DOHH2 (cell line): ENCODE results near the gene IL25.
"Not testable (repeated sequence)": the region's sequence is repeated elsewhere in the genome, so short reads cannot be mapped to it uniquely, and the experiment has no call there.

Experiments used
- H3F3A ChIP-seq: fragments of 200-600 bp; sonication (generic), shearing (Covaris generic); 2 replicates; pipeline ENCODE4 v1.6.0; 2016; ENCODE audit warnings: antibody characterized with exemption, mild to moderate bottlenecking; ENCODE audit not compliant: control insufficient read depth, insufficient read depth
- H3K27ac ChIP-seq: fragments of 200-600 bp; sonication (generic); 2 replicates; pipeline ENCODE4 v1.5.1; 2014; ENCODE audit warnings: low read depth, mild to moderate bottlenecking, low read length, moderate library complexity
- H3K27me3 ChIP-seq: fragments of 200-600 bp; sonication (generic); 2 replicates; pipeline ENCODE4 v1.6.1; 2014; ENCODE audit warnings: mild to moderate bottlenecking, low read length, mixed read lengths; ENCODE audit not compliant: control insufficient read depth
- H3K36me3 ChIP-seq: fragments of 200-600 bp; sonication (generic); 2 replicates; pipeline ENCODE4 v1.6.1; 2014; ENCODE audit warnings: mild to moderate bottlenecking, low read length, moderate library complexity, mixed read lengths; ENCODE audit not compliant: control insufficient read depth
- H3K4me1 ChIP-seq: fragments of 200-600 bp; sonication (generic); 2 replicates; pipeline ENCODE4 v1.6.1; 2014; ENCODE audit warnings: mild to moderate bottlenecking, low read length, mixed read lengths; ENCODE audit not compliant: control insufficient read depth
- H3K4me2 ChIP-seq: fragments of 200-600 bp; sonication (generic); 2 replicates; pipeline ENCODE4 v1.6.0; 2014; ENCODE audit warnings: mild to moderate bottlenecking, low read length, moderate library complexity
- H3K4me3 ChIP-seq: fragments of 200-600 bp; sonication (generic); 2 replicates; pipeline ENCODE4 v1.5.1; 2014; ENCODE audit warnings: mild to moderate bottlenecking, low read length, mixed read lengths
- H3K79me2 ChIP-seq: fragments of 200-600 bp; sonication (generic); 2 replicates; pipeline ENCODE4 v1.6.1; 2014; ENCODE audit warnings: mild to moderate bottlenecking, low read length, mixed read lengths; ENCODE audit not compliant: control insufficient read depth
- H3K9me2 ChIP-seq: fragments of 200-600 bp; sonication (generic); replicated peaks from 2 replicates; pipeline ENCODE4 v1.6.1; 2014; ENCODE audit warnings: mild to moderate bottlenecking, low read length, mixed read lengths; ENCODE audit not compliant: control insufficient read depth
- H3K9me3 ChIP-seq: fragments of 200-600 bp; sonication (generic); 2 replicates; pipeline ENCODE4 v1.6.1; 2014; ENCODE audit warnings: antibody characterized with exemption, low read length, mixed read lengths; ENCODE audit not compliant: control insufficient read depth, insufficient read depth
- H4K20me1 ChIP-seq: fragments of 200-600 bp; sonication (generic); 2 replicates; pipeline ENCODE4 v1.6.0; 2014; ENCODE audit warnings: low read depth, mild to moderate bottlenecking, antibody characterized with exemption, low read length, moderate library complexity; ENCODE audit not compliant: control insufficient read depth, insufficient read depth
- CTCF ChIP-seq: fragments of 200-600 bp; sonication (generic); IDR thresholded peaks from one replicate; pipeline ENCODE4 v1.5.1; 2014; ENCODE audit warnings: antibody characterized with exemption, mild to moderate bottlenecking, low read depth, low read length; ENCODE audit not compliant: poor library complexity, severe bottlenecking
- EZH2phosphoT487 ChIP-seq: fragments of 200-600 bp; sonication (generic); IDR thresholded peaks from 2 replicates; pipeline ENCODE4 v1.6.1; 2017; ENCODE audit warnings: borderline replicate concordance, mild to moderate bottlenecking, antibody characterized with exemption, low read length, moderate library complexity, mixed read lengths

Gene IL25

GRCh38 chr14:23421594-23421993, 49.0 kb downstream of the IL25 start:
- Histone ChIP-seq H3K36me3 (no peaks in the 10 kb centered on the region), H3K27ac (no peak overlapping the region), H3K4me2 (no peak overlapping the region), H3K9me3 (no peaks in the 10 kb centered on the region), H3K4me3 (no peak overlapping the region), H3K9me2 (no peaks in the 10 kb centered on the region), H3K79me2 (no peaks in the 10 kb centered on the region), H4K20me1 (no peaks in the 10 kb centered on the region), H3K4me1 (no peaks in the 10 kb centered on the region), H3F3A (no peaks in the 10 kb centered on the region), H3K27me3 (no peaks in the 10 kb centered on the region)
- TF ChIP-seq EZH2phosphoT487, result no peak
- no peak for TF ChIP-seq CTCF

DNA sequence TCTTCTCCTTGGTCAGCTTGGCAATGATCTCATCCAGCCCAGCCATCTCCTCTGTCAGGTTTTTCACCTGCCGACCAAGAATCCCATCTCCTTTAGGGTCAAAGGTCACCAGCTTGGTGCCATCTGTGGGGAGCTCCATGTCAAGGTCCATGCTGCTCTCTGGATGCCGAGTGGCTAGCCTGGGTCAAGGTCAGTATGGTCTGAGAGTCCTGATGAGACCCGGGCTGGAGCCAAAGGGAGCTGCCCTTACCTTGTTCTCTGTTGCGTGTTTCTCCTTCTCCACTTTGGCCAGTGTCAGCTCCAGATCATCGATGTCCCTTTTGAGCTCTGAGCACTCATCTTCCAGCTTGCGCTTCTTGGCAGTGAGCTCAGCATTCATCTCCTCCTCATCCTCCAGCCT, 51.0 kb downstream of the IL25 start:
- no peaks in the 10 kb centered on the region for H3K9me2 ChIP-seq
- no peaks in the 10 kb centered on the region for H3K4me1 ChIP-seq
- H3K36me3 ChIP-seq, result no peaks in the 10 kb centered on the region
- no peaks in the 10 kb centered on the region for H3F3A ChIP-seq
- no peak for TF ChIP-seq CTCF
- no peak for TF ChIP-seq EZH2phosphoT487
- no peaks in the 10 kb centered on the region for H3K79me2 ChIP-seq
- no peaks in the 10 kb centered on the region for H3K27me3 ChIP-seq
- H4K20me1 ChIP-seq, result no peaks in the 10 kb centered on the region
- no peak overlapping the region for H3K27ac ChIP-seq
- H3K4me3 ChIP-seq, result no peak overlapping the region
- H3K9me3 ChIP-seq, result no peaks in the 10 kb centered on the region
- H3K4me2 ChIP-seq, result no peak overlapping the region

DNA sequence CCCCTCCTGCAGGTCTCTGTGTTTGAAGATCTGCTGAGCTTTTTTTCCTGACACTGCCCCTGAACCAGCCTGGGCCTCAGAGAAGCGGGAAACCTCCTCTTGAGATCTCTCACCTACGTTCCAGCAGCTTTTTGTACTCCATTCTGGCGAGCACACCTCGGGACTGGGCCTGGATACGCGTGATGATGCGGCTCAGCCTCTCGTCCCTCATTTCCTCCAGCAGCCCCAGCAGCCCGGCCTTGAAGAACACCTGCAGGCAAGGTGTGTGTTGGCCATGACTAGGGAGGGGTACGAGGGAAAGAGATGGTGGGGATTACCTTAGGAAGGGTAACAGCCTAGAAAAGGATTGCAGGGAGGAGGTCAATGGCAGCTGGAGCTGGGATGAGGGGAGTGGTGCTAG, 52.6 kb downstream of the IL25 start:
- no peaks in the 10 kb centered on the region for H4K20me1 ChIP-seq
- no peaks in the 10 kb centered on the region for H3K9me2 ChIP-seq
- no peak overlapping the region for H3K27ac ChIP-seq
- H3F3A ChIP-seq, result no peaks in the 10 kb centered on the region
- no peaks in the 10 kb centered on the region for H3K36me3 ChIP-seq
- TF ChIP-seq EZH2phosphoT487, result no peak
- TF ChIP-seq CTCF, result no peak
- no peak overlapping the region for H3K4me2 ChIP-seq
- no peaks in the 10 kb centered on the region for H3K4me1 ChIP-seq
- H3K4me3 ChIP-seq, result no peak overlapping the region
- no peaks in the 10 kb centered on the region for H3K9me3 ChIP-seq
- no peaks in the 10 kb centered on the region for H3K27me3 ChIP-seq
- H3K79me2 ChIP-seq, result no peaks in the 10 kb centered on the region

DNA sequence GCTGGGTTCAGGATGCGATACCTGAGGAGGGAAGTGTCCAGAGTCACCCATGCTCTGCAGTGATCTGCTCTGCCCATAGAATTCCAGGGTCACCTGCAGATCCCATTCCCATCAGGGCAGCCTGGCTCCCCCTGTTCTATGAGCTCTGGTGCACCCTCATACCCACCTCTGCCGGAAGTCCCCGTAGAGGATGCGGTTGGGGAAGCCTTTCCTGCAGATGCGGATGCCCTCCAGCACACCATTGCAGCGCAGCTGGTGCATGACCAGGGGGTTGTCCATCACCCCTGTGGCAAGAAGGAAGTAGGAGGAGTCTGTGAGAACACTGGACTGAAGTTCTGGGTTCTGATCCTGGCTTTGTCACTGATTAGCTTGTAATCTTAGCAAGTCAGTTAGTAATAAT, 53.2 kb downstream of the IL25 start:
- H3K9me3 ChIP-seq, H4K20me1 ChIP-seq, H3F3A ChIP-seq, H3K36me3 ChIP-seq, H3K79me2 ChIP-seq, H3K27ac ChIP-seq, H3K4me1 ChIP-seq, H3K4me3 ChIP-seq, H3K9me2 ChIP-seq, H3K27me3 ChIP-seq, H3K4me2 ChIP-seq: not testable (repeated sequence)
